ENCODE measurements around the gene E2F2.

The E2F2 gene

GRCh38 chr1:23477359-23478144 is 53.5 kb downstream of the E2F2 start:
- no peak overlapping the region for H3K27ac ChIP-seq
- H3K9me3 ChIP-seq = no peaks in the 10 kb centered on the region
- no peak for TF ChIP-seq CTCF (IDR thresholded peaks at IDR 0.05)
- peaks cover 79% of the 10 kb centered on the region for H3K27me3 ChIP-seq
- no peak overlapping the region for H3K4me3 ChIP-seq (ENCODE audit: low read depth in 1 of 2, low read length in 1 of 2)
- no peaks in the 10 kb centered on the region for H3K4me1 ChIP-seq (ENCODE audit: control insufficient read depth in 1 of 2, insufficient read depth in 1 of 2, low read depth in 1 of 2, low read length in 1 of 2)
- H3K36me3 ChIP-seq = no peaks in the 10 kb centered on the region

GRCh38 chr1:23475641-23476040 is 55.4 kb downstream of the E2F2 start:
- TF ChIP-seq CTCF (IDR thresholded peaks at IDR 0.05) = no peak
- Histone ChIP-seq H3K27me3 (peaks cover 77% of the 10 kb centered on the region), H3K9me3 (no peaks in the 10 kb centered on the region), H3K4me1 (ENCODE audit: control insufficient read depth in 1 of 2, insufficient read depth in 1 of 2, low read depth in 1 of 2, low read length in 1 of 2) (no peaks in the 10 kb centered on the region), H3K27ac (no peak overlapping the region), H3K4me3 (ENCODE audit: low read depth in 1 of 2, low read length in 1 of 2) (no peak overlapping the region), H3K36me3 (no peaks in the 10 kb centered on the region)

GRCh38 chr1:23475134-23475628 is 55.9 kb downstream of the E2F2 start:
- TF ChIP-seq CTCF (IDR thresholded peaks at IDR 0.05) = no peak
- Histone ChIP-seq H3K4me3 (ENCODE audit: low read depth in 1 of 2, low read length in 1 of 2) (no peak overlapping the region), H3K36me3 (no peaks in the 10 kb centered on the region), H3K4me1 (ENCODE audit: control insufficient read depth in 1 of 2, insufficient read depth in 1 of 2, low read depth in 1 of 2, low read length in 1 of 2) (no peaks in the 10 kb centered on the region), H3K9me3 (no peaks in the 10 kb centered on the region), H3K27me3 (peaks cover 74% of the 10 kb centered on the region), H3K27ac (no peak overlapping the region)

- Histone ChIP-seq H3K4me1 (ENCODE audit: control insufficient read depth in 1 of 2, insufficient read depth in 1 of 2, low read depth in 1 of 2, low read length in 1 of 2) (no peaks in the 10 kb centered on the region), H3K4me3 (ENCODE audit: low read depth in 1 of 2, low read length in 1 of 2) (no peak overlapping the region)
- TF ChIP-seq CTCF (IDR thresholded peaks at IDR 0.05) = no peak
Measured at GRCh38 chr1:23473037-23473800, 57.8 kb downstream of the E2F2 start.

GRCh38 chr1:23472351-23473036 is 58.5 kb downstream of the E2F2 start:
- no peak overlapping the region for H3K4me3 ChIP-seq (ENCODE audit: low read depth in 1 of 2, low read length in 1 of 2)
- TF ChIP-seq CTCF (IDR thresholded peaks at IDR 0.05) = no peak
- no peaks in the 10 kb centered on the region for H3K36me3 ChIP-seq
- no peaks in the 10 kb centered on the region for H3K4me1 ChIP-seq (ENCODE audit: control insufficient read depth in 1 of 2, insufficient read depth in 1 of 2, low read depth in 1 of 2, low read length in 1 of 2)
- no peaks in the 10 kb centered on the region for H3K9me3 ChIP-seq
- H3K27me3 ChIP-seq = peaks cover 55% of the 10 kb centered on the region
- no peak overlapping the region for H3K27ac ChIP-seq

More at GRCh38 chr1:23473037-23473800, 57.8 kb downstream of the E2F2 start:
- Histone ChIP-seq H3K36me3 (no peaks in the 10 kb centered on the region), H3K27ac (no peak overlapping the region), H3K9me3 (no peaks in the 10 kb centered on the region), H3K27me3 (peaks cover 61% of the 10 kb centered on the region)

Data from neutrophil (primary cell).